IMR-90 (cell line): ENCODE data around the gene SF3B3. TPM values are rescaled to one million over a fixed set of nuclear protein-coding genes. Genes with fewer than 3 reads are reported as not detected.

ENCODE experiments used
- ATAC-seq: fragments of 200-7000 bp; cut with Tn5 transposase; 2 replicates; pipeline ENCODE4 v1.9.1; 2020; ENCODE audit warnings: low read depth, mild to moderate bottlenecking, moderate library complexity
- BruUV-seq: library from RNA; stranded (reverse); fragments of 400-500 nt; replicated peaks from 2 replicates; lab custom pipeline; 2021; lab: Mats Ljungman, UMichigan
- CTCF ChIA-PET: fragments of 300-600 bp; formaldehyde crosslinking; extraction: SDS; loops from one replicate; lab custom pipeline; 2021; ENCODE audit warnings: antibody characterized with exemption; lab: Yijun Ruan, JAX
- POLR2A ChIA-PET: fragments of 300-600 bp; sonication (Branson Sonifier 250); formaldehyde crosslinking; loops from one replicate; lab custom pipeline; 2022; ENCODE audit warnings: antibody characterized with exemption; ENCODE audit not compliant: unreplicated experiment; lab: Charles Lee
- DNase-seq: peaks from one replicate; pipeline ENCODE4 v3.0.0; 2013
- H2AFZ ChIP-seq: replicated peaks from 2 replicates; pipeline ENCODE3; 2013; ENCODE audit warnings: low read length, mild to moderate bottlenecking; ENCODE audit not compliant: poor library complexity
- H2AK5ac ChIP-seq: 2 replicates; pipeline ENCODE4 v1.6.1; 2013; ENCODE audit warnings: low read depth, low read length, inconsistent platforms
- H2AK9ac ChIP-seq: replicated peaks from 2 replicates; pipeline ENCODE3; 2013; ENCODE audit warnings: mild to moderate bottlenecking, low read depth, low read length, moderate library complexity; ENCODE audit not compliant: poor library complexity
- H2BK120ac ChIP-seq: 2 replicates; pipeline ENCODE4 v1.6.1; 2013; ENCODE audit warnings: low read depth, low read length, inconsistent platforms
- H2BK15ac ChIP-seq: 3 replicates; pipeline ENCODE4 v1.6.1; 2013; ENCODE audit warnings: low read depth, low read length, inconsistent platforms
- H2BK20ac ChIP-seq: 2 replicates; pipeline ENCODE4 v1.6.1; 2013; ENCODE audit warnings: low read depth, mild to moderate bottlenecking, inconsistent platforms, low read length, moderate library complexity
- H2BK5ac ChIP-seq: 2 replicates; pipeline ENCODE4 v1.6.1; 2013; ENCODE audit warnings: mild to moderate bottlenecking, low read depth, low read length, inconsistent platforms; ENCODE audit not compliant: poor library complexity, severe bottlenecking
- H3K14ac ChIP-seq: replicated peaks from 2 replicates; pipeline ENCODE4 v1.6.1; 2013; ENCODE audit warnings: low read depth, low read length, inconsistent platforms
- H3K18ac ChIP-seq: 2 replicates; pipeline ENCODE4 v1.6.1; 2013; ENCODE audit warnings: low read depth, low read length, control low read depth
- H3K23ac ChIP-seq: 2 replicates; pipeline ENCODE4 v1.6.1; 2013; ENCODE audit warnings: low read depth, low read length, inconsistent platforms
- H3K27ac ChIP-seq: 2 replicates; pipeline ENCODE4 v1.5.1; 2013; ENCODE audit warnings: mild to moderate bottlenecking, control low read depth, low read length; ENCODE audit not compliant: insufficient read depth
- H3K27me3 ChIP-seq: 2 replicates; pipeline ENCODE4 v1.6.1; 2013; ENCODE audit warnings: low read length; ENCODE audit not compliant: control insufficient read depth, insufficient read depth
- H3K36me3 ChIP-seq: 2 replicates; pipeline ENCODE4 v1.6.1; 2013; ENCODE audit warnings: low read length, mixed read lengths; ENCODE audit not compliant: control insufficient read depth, insufficient read depth
- H3K4ac ChIP-seq: 2 replicates; pipeline ENCODE4 v1.6.1; 2013; ENCODE audit warnings: low read depth, low read length, inconsistent platforms
- H3K4me1 ChIP-seq: 2 replicates; pipeline ENCODE4 v1.6.1; 2013; ENCODE audit warnings: low read length, mixed read lengths; ENCODE audit not compliant: control insufficient read depth, insufficient read depth
- H3K4me2 ChIP-seq: 2 replicates; pipeline ENCODE4 v1.6.1; 2013; ENCODE audit warnings: low read depth, mild to moderate bottlenecking, control low read depth, low read length, moderate library complexity
- H3K4me3 ChIP-seq: 2 replicates; pipeline ENCODE4 v1.5.1; 2013; ENCODE audit warnings: low read depth, mild to moderate bottlenecking, control low read depth, low read length, moderate library complexity; ENCODE audit not compliant: insufficient read depth
- H3K56ac ChIP-seq: 2 replicates; pipeline ENCODE4 v1.6.1; 2013; ENCODE audit warnings: low read length, inconsistent platforms; ENCODE audit not compliant: insufficient read depth; ENCODE audit errors: extremely low read depth
- H3K79me1 ChIP-seq, 2 experiments: 2 replicates each; pipeline ENCODE4 v1.6.1; 2013; ENCODE audit warnings: low read length in 2 of 2, inconsistent platforms in 1 of 2, low read depth in 1 of 2
- H3K9ac ChIP-seq: 2 replicates; pipeline ENCODE4 v1.6.1; 2013; ENCODE audit warnings: low read depth, low read length, control low read depth
- H3K9me1 ChIP-seq: 2 replicates; pipeline ENCODE4 v1.6.1; 2013; ENCODE audit warnings: low read length, inconsistent platforms; ENCODE audit not compliant: insufficient read depth
- H3K9me3 ChIP-seq: 2 replicates; pipeline ENCODE4 v1.6.1; 2013; ENCODE audit warnings: low read length; ENCODE audit not compliant: control insufficient read depth, insufficient read depth
- H4K20me1 ChIP-seq: 2 replicates; pipeline ENCODE4 v1.6.1; 2013; ENCODE audit warnings: low read length, inconsistent platforms; ENCODE audit not compliant: insufficient read depth
- H4K5ac ChIP-seq: 2 replicates; pipeline ENCODE4 v1.6.1; 2013; ENCODE audit warnings: mild to moderate bottlenecking, low read depth, low read length, control low read depth
- H4K8ac ChIP-seq, 2 experiments: 2 replicates each; pipeline ENCODE4 v1.6.1; 2013; ENCODE audit warnings: low read depth in 2 of 2, low read length in 2 of 2, control low read depth in 1 of 2, inconsistent platforms in 1 of 2
- H4K91ac ChIP-seq: 2 replicates; pipeline ENCODE4 v1.6.1; 2013; ENCODE audit warnings: low read depth, low read length, inconsistent platforms; ENCODE audit not compliant: insufficient read depth
- CEBPB ChIP-seq: IDR thresholded peaks from 2 replicates; pipeline ENCODE4 v1.6.1; 2012; ENCODE audit warnings: low read depth, low read length, improper control_type of control experiment
- CHD1 ChIP-seq: IDR thresholded peaks from 2 replicates; pipeline ENCODE4 v1.6.1; 2012; ENCODE audit warnings: low read depth, low read length, improper control_type of control experiment
- FOS ChIP-seq: fragments of 150-350 bp; IDR thresholded peaks from 2 replicates; pipeline ENCODE4 v1.6.1; 2016; ENCODE audit warnings: low read depth, low read length
- MAFK ChIP-seq: IDR thresholded peaks from 2 replicates; pipeline ENCODE4 v1.6.1; 2012; ENCODE audit warnings: low read depth, low read length, improper control_type of control experiment
- MAZ ChIP-seq: IDR thresholded peaks from 2 replicates; pipeline ENCODE4 v1.6.1; 2012; ENCODE audit warnings: low read depth, mild to moderate bottlenecking, low read length, improper control_type of control experiment, moderate library complexity, borderline replicate concordance
- MXI1 ChIP-seq: IDR thresholded peaks from 2 replicates; pipeline ENCODE4 v1.6.1; 2012; ENCODE audit warnings: low read depth, mild to moderate bottlenecking, low read length, moderate library complexity, borderline replicate concordance
- NFE2L2 ChIP-seq: fragments of 150-350 bp; IDR thresholded peaks from 2 replicates; pipeline ENCODE4 v1.6.1; 2016; ENCODE audit warnings: low read depth, mild to moderate bottlenecking, low read length
- POLR2A ChIP-seq: IDR thresholded peaks from 2 replicates; pipeline ENCODE4 v1.6.1; 2012; ENCODE audit warnings: mild to moderate bottlenecking, low read depth, low read length
- RAD21 ChIP-seq: IDR thresholded peaks from 2 replicates; pipeline ENCODE4 v1.6.1; 2012; ENCODE audit warnings: low read length, improper control_type of control experiment
- RCOR1 ChIP-seq: IDR thresholded peaks from 2 replicates; pipeline ENCODE4 v1.6.1; 2012; ENCODE audit warnings: mild to moderate bottlenecking, low read length, improper control_type of control experiment; ENCODE audit not compliant: insufficient replicate concordance
- SMC3 ChIP-seq: fragments of 150-350 bp; IDR thresholded peaks from 2 replicates; pipeline ENCODE4 v1.6.1; 2016; ENCODE audit warnings: low read depth, mild to moderate bottlenecking, antibody characterized with exemption, low read length, moderate library complexity
- WGBS, 2 experiments: methylation state at CpG; one replicate each; pipeline versions ENCODE4 v1.1.5 to v1.1.7; 2013; ENCODE audit warnings: missing lambda C conversion rate in 2 of 2; ENCODE audit not compliant: insufficient read length in 1 of 2; ENCODE audit errors: extremely low coverage in 2 of 2; 5-methylcytosine and 5-hydroxymethylcytosine counted together
- dilution Hi-C: fragments of 300-500 bp; cut with HindIII; formaldehyde crosslinking; loops from one replicate; pipeline ENCODE4 v1.14.3; 2018; ENCODE audit warnings: low sequenced_read_pairs; ENCODE audit not compliant: unreplicated experiment
- in situ Hi-C: fragments of 300-500 bp; cut with MboI; formaldehyde crosslinking; loops from 3 replicates; pipeline ENCODE4 v1.14.3; 2019; ENCODE audit warnings: low sequenced_read_pairs, inconsistent platforms, mixed read lengths
- intact Hi-C: fragments of 100-400 bp; cut with micrococcal nuclease; formaldehyde crosslinking; loops from 2 replicates; pipeline ENCODE4 v1.10.0; 2022
- polyA plus RNA-seq, 3 experiments: library from polyadenylated mRNA; depleted of rRNA; stranded (reverse); fragments of >200 nt; gene quantifications; 2 replicates each; pipeline ENCODE4 v1.2.3, GENCODE V29; 2012; ENCODE audit warnings: low replicate concordance in 1 of 3
- total RNA-seq: library from RNA; depleted of rRNA; stranded (reverse); fragments of >200 nt; gene quantifications from 2 replicates; pipeline ENCODE4 v1.2.3, GENCODE V29; 2012
- TF ChIP-seq, protein P1 (sequence below): fragments of 150-350 bp; IDR thresholded peaks from 2 replicates; pipeline ENCODE4 v1.6.1; 2016; ENCODE audit warnings: low read depth, mild to moderate bottlenecking, low read length, moderate library complexity, borderline replicate concordance
- TF ChIP-seq, protein P2 (sequence below): fragments of 150-350 bp; IDR thresholded peaks from 2 replicates; pipeline ENCODE4 v1.6.1; 2017; ENCODE audit warnings: mild to moderate bottlenecking, antibody characterized with exemption, low read length, low read depth

The SF3B3 gene
- total and polyA plus RNA-seq, 2 of the 4 experiments (the other 2 are of a cell fraction): 97.9 to 134 TPM

DNA sequence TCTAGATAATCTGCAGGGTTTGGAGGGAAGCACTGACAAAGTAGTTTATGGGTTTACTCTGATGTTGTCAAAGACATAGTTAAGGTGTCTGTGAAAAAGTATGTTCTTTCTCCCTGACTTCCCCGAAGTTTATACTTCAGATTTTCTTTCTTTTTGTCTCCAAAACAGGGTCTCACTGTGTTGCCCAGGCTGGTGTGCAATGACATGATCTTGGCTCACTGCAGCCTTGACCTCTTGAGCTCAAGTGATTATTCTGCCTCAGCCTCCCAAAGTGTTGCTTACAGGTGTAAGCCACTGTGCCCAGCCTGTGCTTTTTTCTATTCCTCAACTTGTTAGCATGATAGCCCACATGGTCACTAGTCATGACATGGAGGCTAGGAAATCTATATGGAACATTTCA is 20.9 kb downstream of the SF3B3 start:
- Histone ChIP-seq H2BK15ac (no peak overlapping the region), H3K9me3 (no peaks in the 10 kb centered on the region), H3K9ac (no peak overlapping the region), H3K79me1 (peaks cover 33 to 70% of the 10 kb centered on the region in 2 experiments), H3K36me3 (peaks cover 60% of the 10 kb centered on the region), H4K91ac (no peak overlapping the region), H3K4me1 (no peaks in the 10 kb centered on the region), H4K8ac (no peak overlapping the region), H3K4me3 (no peak overlapping the region), H4K20me1 (peaks cover 28% of the 10 kb centered on the region), H2BK5ac (no peak overlapping the region), H3K14ac (no peak overlapping the region), H3K4ac (no peak overlapping the region), H3K4me2 (no peak overlapping the region), H2BK120ac (no peak overlapping the region), H3K56ac (no peak overlapping the region), H2BK20ac (no peak overlapping the region), H3K18ac (no peak overlapping the region), H2AK9ac (no peak overlapping the region), H4K5ac (no peak overlapping the region), H2AK5ac (no peak overlapping the region), H3K27me3 (no peaks in the 10 kb centered on the region), H3K27ac (no peak overlapping the region), H2AFZ (no peak overlapping the region), H3K23ac (no peak overlapping the region), H3K9me1 (0 out of 2 replicates have a peak, but pooled peaks cover 6% of the 10 kb centered on the region)
- intact Hi-C loops (no loop called here), in situ Hi-C loops (no loop called here), dilution Hi-C loops (no loop called here)
- ChIA-PET CTCF (no interaction called here), POLR2A (no interaction called here)
- DNase-seq (no peak), ATAC-seq (no peak)
- TF ChIP-seq POLR2A (no peak), RCOR1 (no peak), CHD1 (no peak), MAFK (no peak), FOS (no peak), MAZ (no peak), MXI1 (no peak), CEBPB (no peak), SMC3 (no peak), RAD21 (no peak), NFE2L2 (no peak)
- TF ChIP-seq, protein P1, sequence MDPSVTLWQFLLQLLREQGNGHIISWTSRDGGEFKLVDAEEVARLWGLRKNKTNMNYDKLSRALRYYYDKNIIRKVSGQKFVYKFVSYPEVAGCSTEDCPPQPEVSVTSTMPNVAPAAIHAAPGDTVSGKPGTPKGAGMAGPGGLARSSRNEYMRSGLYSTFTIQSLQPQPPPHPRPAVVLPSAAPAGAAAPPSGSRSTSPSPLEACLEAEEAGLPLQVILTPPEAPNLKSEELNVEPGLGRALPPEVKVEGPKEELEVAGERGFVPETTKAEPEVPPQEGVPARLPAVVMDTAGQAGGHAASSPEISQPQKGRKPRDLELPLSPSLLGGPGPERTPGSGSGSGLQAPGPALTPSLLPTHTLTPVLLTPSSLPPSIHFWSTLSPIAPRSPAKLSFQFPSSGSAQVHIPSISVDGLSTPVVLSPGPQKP: no peak
- TF ChIP-seq, protein P2, sequence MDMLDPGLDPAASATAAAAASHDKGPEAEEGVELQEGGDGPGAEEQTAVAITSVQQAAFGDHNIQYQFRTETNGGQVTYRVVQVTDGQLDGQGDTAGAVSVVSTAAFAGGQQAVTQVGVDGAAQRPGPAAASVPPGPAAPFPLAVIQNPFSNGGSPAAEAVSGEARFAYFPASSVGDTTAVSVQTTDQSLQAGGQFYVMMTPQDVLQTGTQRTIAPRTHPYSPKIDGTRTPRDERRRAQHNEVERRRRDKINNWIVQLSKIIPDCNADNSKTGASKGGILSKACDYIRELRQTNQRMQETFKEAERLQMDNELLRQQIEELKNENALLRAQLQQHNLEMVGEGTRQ: no peak
- no TSS peak for BruUV-seq
- 80% methylated on average over 1 of the region's 1 CpG; no CpG with 5 or more reads in 1 of the 2 experiments for WGBS, 2 experiments
